K562 (cell line): ENCODE measurements around the gene CCDC167. TPM values are rescaled to one million over a fixed set of nuclear protein-coding genes. Genes with fewer than 3 reads are reported as not detected.

Experiments
- ATAC-seq: fragments of 200-7000 bp; cut with Tn5 transposase; 3 replicates; pipeline ENCODE4 v1.9.1; 2020; ENCODE audit warnings: moderate library complexity
- BruUV-seq: library from RNA; stranded (reverse); fragments of 400-500 nt; replicated peaks from 2 replicates; lab custom pipeline; 2021; lab: Mats Ljungman, UMichigan
- CTCF ChIA-PET: fragments of 300-600 bp; formaldehyde crosslinking; extraction: SDS; loops from one replicate; lab custom pipeline; 2021; ENCODE audit warnings: low intra/inter-chr PET ratio; lab: Yijun Ruan, JAX
- POLR2A ChIA-PET: fragments of 300-600, 350-650 bp; sonication (Branson Sonifier 250); formaldehyde crosslinking; extraction: SDS; loops from one replicate; lab custom pipeline; 2021; ENCODE audit warnings: antibody characterized with exemption, inconsistent platforms; lab: Yijun Ruan, JAX
- DNase-seq, 4 experiments: peaks; one replicate each; pipeline versions ENCODE4 v3.0.0 to v3.0.0-alpha.2; 2011 to 2018; ENCODE audit warnings: low spot score in 3 of 4, mixed read lengths in 3 of 4; ENCODE audit errors: extremely low read depth in 1 of 4
- FAIRE-seq: peaks from 2 replicates; lab custom pipeline; 2011; peaks lifted over from hg19 to GRCh38; lab: Jason Lieb, UNC
- H2AFZ ChIP-seq: 2 replicates; pipeline ENCODE4 v1.6.0; 2011; ENCODE audit warnings: low read depth, low read length, control low read depth, inconsistent platforms
- H3K27ac ChIP-seq: fragments of 200-600 bp; 3 replicates; pipeline ENCODE4 v1.8.0; 2011; ENCODE audit warnings: low read depth, mild to moderate bottlenecking, control low read depth, inconsistent platforms, low read length, moderate library complexity, mixed read lengths; ENCODE audit errors: extremely low read depth
- H3K27me3 ChIP-seq, 2 experiments: fragments of 300-600 bp in 1 of 2; 2 replicates in 1 of 2; 3 replicates in 1 of 2; pipeline versions ENCODE4 v1.6.0 to v1.8.0; 2011; ENCODE audit warnings: inconsistent platforms in 2 of 2, low read length in 2 of 2, mild to moderate bottlenecking in 1 of 2, mixed read lengths in 1 of 2, moderate library complexity in 1 of 2; ENCODE audit not compliant: control insufficient read depth in 2 of 2, insufficient read depth in 2 of 2
- H3K36me3 ChIP-seq: fragments of 300-600 bp; 3 replicates; pipeline ENCODE4 v1.8.0; 2011; ENCODE audit warnings: mild to moderate bottlenecking, low read length, inconsistent platforms; ENCODE audit not compliant: control insufficient read depth, insufficient read depth
- H3K4me1 ChIP-seq, 2 experiments: fragments of 200-600 bp in 1 of 2; replicated peaks in 1 of 2; 2 replicates in 1 of 2; 3 replicates in 1 of 2; pipeline versions ENCODE4 v1.5.1 to v1.8.0; 2011; ENCODE audit warnings: inconsistent platforms in 2 of 2, low read length in 2 of 2, mild to moderate bottlenecking in 1 of 2, mixed read lengths in 1 of 2, moderate library complexity in 1 of 2; ENCODE audit not compliant: control insufficient read depth in 2 of 2, insufficient read depth in 2 of 2
- H3K4me2 ChIP-seq: 2 replicates; pipeline ENCODE4 v1.6.1; 2011; ENCODE audit warnings: low read length, control low read depth, inconsistent platforms, mixed read lengths; ENCODE audit not compliant: insufficient read depth
- H3K4me3 ChIP-seq: fragments of 200-600 bp; sonication (generic), shearing (Covaris generic); 2 replicates; pipeline ENCODE4 v1.5.1; 2016; ENCODE audit warnings: control low read depth, inconsistent platforms
- H3K79me2 ChIP-seq: fragments of 200-600 bp; 3 replicates; pipeline ENCODE4 v1.8.0; 2011; ENCODE audit warnings: low read length, inconsistent platforms; ENCODE audit not compliant: control insufficient read depth, insufficient read depth
- H3K9ac ChIP-seq, 2 experiments: 2 replicates each; pipeline versions ENCODE4 v1.6.0 to v1.6.1; 2011; ENCODE audit warnings: low read depth in 2 of 2, low read length in 2 of 2, control low read depth in 1 of 2, inconsistent platforms in 1 of 2, mild to moderate bottlenecking in 1 of 2, mixed read lengths in 1 of 2; ENCODE audit not compliant: insufficient read depth in 1 of 2
- H3K9me1 ChIP-seq: one replicate; pipeline ENCODE4 v1.6.0; 2011; ENCODE audit warnings: inconsistent platforms, mild to moderate bottlenecking, low read length, moderate library complexity; ENCODE audit not compliant: control insufficient read depth, insufficient read depth
- H3K9me3 ChIP-seq: replicated peaks from 2 replicates; pipeline ENCODE4 v1.5.1; 2011; ENCODE audit warnings: low read depth, low read length, inconsistent platforms; ENCODE audit not compliant: control insufficient read depth, insufficient read depth
- H4K20me1 ChIP-seq: replicated peaks from 2 replicates; pipeline ENCODE4 v1.6.1; 2011; ENCODE audit warnings: low read length, inconsistent platforms, mixed read lengths; ENCODE audit not compliant: control insufficient read depth, insufficient read depth
- CBX5 ChIP-seq: IDR thresholded peaks from 2 replicates; pipeline ENCODE4 v1.6.1; 2014; ENCODE audit warnings: low read depth, borderline replicate concordance
- KDM2B ChIP-seq: fragments of 250-450 bp; sonication (Bioruptor Pico); IDR thresholded peaks from 2 replicates; pipeline ENCODE4 v1.8.0; 2021; ENCODE audit warnings: mild to moderate bottlenecking, moderate library complexity
- PML ChIP-seq: IDR thresholded peaks from 2 replicates; pipeline ENCODE4 v1.6.1; 2012; ENCODE audit warnings: low read length, inconsistent platforms
- POLR2G ChIP-seq: fragments of 200-400 bp; formaldehyde crosslinking; IDR thresholded peaks from 2 replicates; pipeline ENCODE4 v1.6.1; 2017; ENCODE audit warnings: low read depth, mild to moderate bottlenecking, antibody characterized with exemption, low read length, moderate library complexity
- PURB ChIP-seq: sonication (generic); formaldehyde crosslinking; IDR thresholded peaks from 2 replicates; pipeline ENCODE4 v1.9.0; 2021; ENCODE audit warnings: low read depth, mild to moderate bottlenecking, missing genetic modification reagents
- RBM22 ChIP-seq: fragments of 200-400 bp; formaldehyde crosslinking; IDR thresholded peaks from 2 replicates; pipeline ENCODE4 v1.6.1; 2018; ENCODE audit warnings: low read length, low read depth; ENCODE audit not compliant: poor library complexity, severe bottlenecking
- TCF3 ChIP-seq: sonication (generic); formaldehyde crosslinking; IDR thresholded peaks from 2 replicates; pipeline ENCODE4 v1.4.0; 2020; ENCODE audit warnings: mild to moderate bottlenecking, missing genetic modification reagents
- TCF7L2 ChIP-seq: fragments of 150-350 bp; IDR thresholded peaks from 2 replicates; pipeline ENCODE4 v1.6.1; 2016; ENCODE audit warnings: low read depth, mild to moderate bottlenecking, low read length, moderate library complexity
- TGIF2 ChIP-seq: sonication (generic); formaldehyde crosslinking; IDR thresholded peaks from 2 replicates; pipeline ENCODE4 v1.8.1; 2022; ENCODE audit warnings: mild to moderate bottlenecking, missing genetic modification reagents, moderate library complexity
- ZNF165 ChIP-seq: fragments of 250-450 bp; sonication (Bioruptor Pico); IDR thresholded peaks from 2 replicates; pipeline ENCODE4 v1.4.0; 2020; ENCODE audit warnings: borderline replicate concordance
- WGBS: fragments of 100-300 bp; shearing (Covaris generic); methylation state at CpG from one replicate; pipeline ENCODE4 v1.1.6; 2016; ENCODE audit warnings: low coverage, mixed read lengths; ENCODE audit not compliant: insufficient coverage; ENCODE audit errors: missing lambda C conversion rate; 5-methylcytosine and 5-hydroxymethylcytosine counted together
- in situ Hi-C: fragments of 300-500 bp; cut with MboI; formaldehyde crosslinking; loops from 4 replicates; pipeline ENCODE4 v1.15.0; 2018; ENCODE audit warnings: inconsistent platforms, mixed read lengths
- intact Hi-C: fragments of 100-400 bp; cut with micrococcal nuclease; formaldehyde crosslinking; loops from 2 replicates; pipeline ENCODE4 v1.14.2; 2022
- polyA plus RNA-seq, 8 experiments: library from polyadenylated mRNA; depleted of rRNA in 4 of 8; stranded (reverse) in 5 of 8; unstranded in 3 of 8; fragments of >200 nt; fragmentation: Nextera tagmentation in 2 of 8; fragmentation: Illumina TruSeq in 1 of 8; extraction: Ambion mirVana in 2 of 8; extraction: Trizol in 1 of 8; gene quantifications; 2 replicates each; pipeline versions ENCODE4 v1.2.1 to v1.2.3, GENCODE V29; 2011 to 2014; ENCODE audit warnings: inconsistent platforms in 1 of 8, missing spikeins in 1 of 8
- total RNA-seq, 7 experiments: library from RNA; depleted of rRNA in 6 of 7; stranded (reverse); fragments of >200 nt in 6 of 7; fragmentation: Illumina TruSeq in 2 of 7; extraction: Trizol in 2 of 7; gene quantifications; 2 replicates each; pipeline versions ENCODE4 v1.2.1 to v1.2.3, GENCODE V29; 2011 to 2021; ENCODE audit warnings: low replicate concordance in 1 of 7
- TF ChIP-seq, protein P1 (sequence below): fragments of 450-650 bp; IDR thresholded peaks from one replicate; pipeline ENCODE4 v1.6.1; 2018; ENCODE audit warnings: mild to moderate bottlenecking, moderate library complexity; ENCODE audit not compliant: partially characterized antibody

The CCDC167 gene
- total and polyA plus RNA-seq, 9 of the 15 experiments (the other 6 are each of a cell fraction or from before 2014, with no cell fraction given) = 26.0 to 114 (median 45.2) TPM

DNA sequence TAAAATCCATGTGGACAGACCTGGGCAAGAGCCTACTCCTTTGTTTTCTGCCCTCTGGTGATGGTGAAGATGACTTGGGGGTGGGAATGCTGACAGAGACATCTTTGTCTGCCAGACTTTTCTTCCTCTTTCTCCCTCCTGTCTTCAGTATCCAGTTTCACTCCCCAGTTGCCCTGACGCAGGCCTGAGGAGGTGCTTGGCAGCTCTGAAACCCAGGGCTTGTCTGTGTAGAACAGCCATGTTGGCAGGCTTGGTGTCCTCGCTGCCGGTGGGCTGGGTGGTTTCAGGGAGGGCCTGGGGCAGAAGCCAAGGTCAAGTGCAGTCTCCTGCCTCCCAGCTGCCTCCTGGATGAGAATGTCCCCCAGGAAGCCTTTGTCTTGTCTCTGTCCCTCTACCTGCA lies 22.5 kb downstream of the CCDC167 start:
- Histone ChIP-seq H2AFZ (no peak overlapping the region), H3K27ac (no peak overlapping the region), H3K27me3 (no peaks in the 10 kb centered on the region), H4K20me1 (0 out of 2 replicates have a peak, but pooled peaks cover 8% of the 10 kb centered on the region), H3K9me3 (no peaks in the 10 kb centered on the region), H3K4me1 (peaks cover 0 to 7% of the 10 kb centered on the region in 2 experiments; a peak in 3 of 5 replicates), H3K4me3 (no peak overlapping the region), H3K36me3 (peaks cover 99% of the 10 kb centered on the region), H3K79me2 (no peaks in the 10 kb centered on the region)
- no peak for FAIRE-seq
- ChIA-PET POLR2A (interaction anchor here (0.6 to 1.4 kb wide), 4 partner anchors 23 to 109 kb away, joined by 3 to 4 read pairs (median 4); no protein-coding TSS in a partner anchor), CTCF (no interaction called here)
- intact Hi-C loops = no loop called here
- DNase-seq = no peak
- WGBS = 89% methylated on average over 3 of the region's 3 CpGs
- BruUV-seq = no TSS peak
- in situ Hi-C loops = no loop called here
- ATAC-seq = no peak
- TF ChIP-seq PML (no peak), POLR2G (0 out of 2 replicates have a peak, but pooled peaks have one; percentile 44)
- TF ChIP-seq, all 486 proteins: peak for 1
- H3K9me1 ChIP-seq = no peaks in the 10 kb centered on the region
- no peak overlapping the region for H3K4me2 ChIP-seq
- no peak overlapping the region for H3K9ac ChIP-seq

- no TSS peak for BruUV-seq
- POLR2A ChIA-PET = interaction anchor here (0.7 to 2.7 kb wide), 3 partner anchors 14 to 69 kb away, joined by 3 to 10 read pairs (median 3); no protein-coding TSS in a partner anchor
- FAIRE-seq (no peak), DNase-seq (no peak), ATAC-seq (no peak)
- Histone ChIP-seq H3K36me3 (peaks cover 87% of the 10 kb centered on the region), H3K4me3 (no peak overlapping the region), H3K79me2 (no peaks in the 10 kb centered on the region), H3K9ac (no peak overlapping the region), H3K9me3 (no peaks in the 10 kb centered on the region), H2AFZ (no peak overlapping the region), H3K27me3 (no peaks in the 10 kb centered on the region), H3K4me1 (peaks cover 0 to 5% of the 10 kb centered on the region in 2 experiments; a peak in 3 of 5 replicates), H3K4me2 (no peak overlapping the region), H3K9me1 (no peaks in the 10 kb centered on the region), H3K27ac (no peak overlapping the region), H4K20me1 (0 out of 2 replicates have a peak, but pooled peaks cover 8% of the 10 kb centered on the region)
- intact Hi-C loops (no loop called here), in situ Hi-C loops (loop anchor here (5.0 kb wide), 1 partner anchor 92 kb away; no protein-coding TSS in a partner anchor)
- WGBS = 80% methylated on average over 4 of the region's 4 CpGs
- CTCF ChIA-PET = interaction anchor here (0.6 kb wide), 1 partner anchor 134 kb away, joined by 3 read pairs; no protein-coding TSS in a partner anchor
- TF ChIP-seq RBM22 (no peak), KDM2B (CRISPR knock-in tag) (no peak), ZNF165 (CRISPR knock-in tag) (no peak), TGIF2 (no peak), PURB (CRISPR knock-in tag) (no peak), TCF3 (CRISPR knock-in tag) (no peak), TCF7L2 (no peak), CBX5 (no peak)
- TF ChIP-seq, protein P1, sequence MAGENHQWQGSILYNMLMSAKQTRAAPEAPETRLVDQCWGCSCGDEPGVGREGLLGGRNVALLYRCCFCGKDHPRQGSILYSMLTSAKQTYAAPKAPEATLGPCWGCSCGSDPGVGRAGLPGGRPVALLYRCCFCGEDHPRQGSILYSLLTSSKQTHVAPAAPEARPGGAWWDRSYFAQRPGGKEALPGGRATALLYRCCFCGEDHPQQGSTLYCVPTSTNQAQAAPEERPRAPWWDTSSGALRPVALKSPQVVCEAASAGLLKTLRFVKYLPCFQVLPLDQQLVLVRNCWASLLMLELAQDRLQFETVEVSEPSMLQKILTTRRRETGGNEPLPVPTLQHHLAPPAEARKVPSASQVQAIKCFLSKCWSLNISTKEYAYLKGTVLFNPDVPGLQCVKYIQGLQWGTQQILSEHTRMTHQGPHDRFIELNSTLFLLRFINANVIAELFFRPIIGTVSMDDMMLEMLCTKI = no peak
Measured at GRCh38 chr6:37474316-37474715, 25.4 kb downstream of the CCDC167 start.
